NT2/D1 (cell line): ENCODE results near the gene HSPA12B.

Experiments used
- DNase-seq: peaks from one replicate; pipeline ENCODE4 v3.0.0-alpha.2; 2011; ENCODE audit warnings: low read depth, low spot score
- H3K27me3 ChIP-seq: 2 replicates; pipeline ENCODE4 v1.6.0; 2011; ENCODE audit warnings: mild to moderate bottlenecking; ENCODE audit not compliant: insufficient read length, insufficient read depth
- H3K36me3 ChIP-seq: 2 replicates; pipeline ENCODE4 v1.6.1; 2011; ENCODE audit warnings: mild to moderate bottlenecking, low read length, mixed read lengths; ENCODE audit not compliant: insufficient read depth, insufficient read length
- H3K4me1 ChIP-seq: 2 replicates; pipeline ENCODE4 v1.5.1; 2011; ENCODE audit not compliant: insufficient read depth, insufficient read length
- H3K4me3 ChIP-seq: 2 replicates; pipeline ENCODE4 v1.5.1; 2011; ENCODE audit warnings: low read depth; ENCODE audit not compliant: insufficient read length
- H3K9ac ChIP-seq: 2 replicates; pipeline ENCODE4 v1.6.0; 2011; ENCODE audit warnings: low read depth; ENCODE audit not compliant: insufficient read length
- H3K9me3 ChIP-seq: 2 replicates; pipeline ENCODE4 v1.5.1; 2011; ENCODE audit warnings: mild to moderate bottlenecking, low read length; ENCODE audit not compliant: insufficient read depth
- SUZ12 ChIP-seq: IDR thresholded peaks from 2 replicates; pipeline ENCODE4 v1.6.1; 2011; ENCODE audit not compliant: insufficient read length, insufficient read depth; ENCODE audit errors: extremely low read depth
- YY1 ChIP-seq: IDR thresholded peaks from 2 replicates; pipeline ENCODE4 v1.6.1; 2011; ENCODE audit not compliant: insufficient read length, insufficient read depth
- ZNF274 ChIP-seq: IDR thresholded peaks from 2 replicates; pipeline ENCODE4 v1.6.1; 2011; ENCODE audit warnings: mild to moderate bottlenecking, low read depth, low read length

HSPA12B gene

GRCh38 chr20:3723284-3723683, 9.2 kb upstream of the HSPA12B start:
- DNase-seq: no peak
- TF ChIP-seq ZNF274 (no peak), SUZ12 (no peak), YY1 (no peak)
- Histone ChIP-seq H3K36me3 (no peaks in the 10 kb centered on the region), H3K9ac (no peak overlapping the region), H3K27me3 (peaks cover 5% of the 10 kb centered on the region), H3K9me3 (no peaks in the 10 kb centered on the region), H3K4me1 (peaks cover 7% of the 10 kb centered on the region), H3K4me3 (no peak overlapping the region)

GRCh38 chr20:3724356-3724755, 8.1 kb upstream of the HSPA12B start:
- Histone ChIP-seq H3K9ac (no peak overlapping the region), H3K4me3 (no peak overlapping the region), H3K36me3 (no peaks in the 10 kb centered on the region), H3K27me3 (peaks cover 5% of the 10 kb centered on the region), H3K9me3 (no peaks in the 10 kb centered on the region), H3K4me1 (peaks cover 7% of the 10 kb centered on the region)
- no peak for DNase-seq
- TF ChIP-seq ZNF274 (no peak), YY1 (no peak), SUZ12 (no peak)

GRCh38 chr20:3727401-3728021, 5.0 kb upstream of the HSPA12B start:
- Histone ChIP-seq H3K9me3 (no peaks in the 10 kb centered on the region), H3K27me3 (peaks cover 5% of the 10 kb centered on the region), H3K36me3 (no peaks in the 10 kb centered on the region), H3K4me1 (peaks cover 14% of the 10 kb centered on the region), H3K4me3 (no peak overlapping the region), H3K9ac (peak overlapping the region; percentile 1)
- no peak for DNase-seq
- TF ChIP-seq ZNF274: no peak
- TF ChIP-seq SUZ12: no peak
- no peak for TF ChIP-seq YY1

- Histone ChIP-seq H3K4me1 (peaks cover 17% of the 10 kb centered on the region), H3K36me3 (no peaks in the 10 kb centered on the region), H3K27me3 (peaks cover 10% of the 10 kb centered on the region), H3K9me3 (no peaks in the 10 kb centered on the region), H3K4me3 (no peak overlapping the region), H3K9ac (no peak overlapping the region)
- TF ChIP-seq YY1: no peak
- no peak for DNase-seq
Measured at GRCh38 chr20:3728354-3728753, 4.1 kb upstream of the HSPA12B start.

- H3K9ac ChIP-seq: no peak overlapping the region
- H3K36me3 ChIP-seq: no peaks in the 10 kb centered on the region
- no peak for DNase-seq
- H3K9me3 ChIP-seq: no peaks in the 10 kb centered on the region
- TF ChIP-seq YY1: no peak
- TF ChIP-seq SUZ12: no peak
- peaks cover 17% of the 10 kb centered on the region for H3K4me1 ChIP-seq
- peaks cover 15% of the 10 kb centered on the region for H3K27me3 ChIP-seq
- H3K4me3 ChIP-seq: no peak overlapping the region
Measured at GRCh38 chr20:3728876-3729275, 3.6 kb upstream of the HSPA12B start.

- H3K4me3 ChIP-seq: no peak overlapping the region
- TF ChIP-seq SUZ12: no peak
- TF ChIP-seq YY1: no peak
- no peak for TF ChIP-seq ZNF274
- H3K9me3 ChIP-seq: no peaks in the 10 kb centered on the region
- no peaks in the 10 kb centered on the region for H3K36me3 ChIP-seq
- H3K4me1 ChIP-seq: peaks cover 19% of the 10 kb centered on the region
- peaks cover 15% of the 10 kb centered on the region for H3K27me3 ChIP-seq
- H3K9ac ChIP-seq: no peak overlapping the region
- DNase-seq: no peak
Measured at GRCh38 chr20:3729378-3729777, 3.1 kb upstream of the HSPA12B start.

- H3K9ac ChIP-seq: no peak overlapping the region
- peaks cover 20% of the 10 kb centered on the region for H3K4me1 ChIP-seq
- H3K36me3 ChIP-seq: no peaks in the 10 kb centered on the region
- no peak for DNase-seq
- TF ChIP-seq YY1 (no peak), SUZ12 (no peak), ZNF274 (no peak)
- H3K27me3 ChIP-seq: peaks cover 15% of the 10 kb centered on the region
- H3K4me3 ChIP-seq: no peak overlapping the region
- H3K9me3 ChIP-seq: no peaks in the 10 kb centered on the region
Measured at GRCh38 chr20:3729811-3730540, 2.5 kb upstream of the HSPA12B start.
